HepG2 (cell line): ENCODE results near the gene OS9. TPM values are rescaled to one million over a fixed set of nuclear protein-coding genes. Genes with fewer than 3 reads are reported as not detected.

Source experiments
- CENPX ChIP-seq: sonication (generic); formaldehyde crosslinking; IDR thresholded peaks from 2 replicates; pipeline ENCODE4 v1.9.0; 2021; ENCODE audit warnings: mild to moderate bottlenecking, missing genetic modification reagents, moderate library complexity
- MTA1 ChIP-seq: sonication (generic); formaldehyde crosslinking; IDR thresholded peaks from 2 replicates; pipeline ENCODE4 v1.4.0; 2020; ENCODE audit warnings: missing genetic modification reagents, mild to moderate bottlenecking, borderline replicate concordance
- NR2C2 ChIP-seq: sonication (generic); formaldehyde crosslinking; IDR thresholded peaks from 2 replicates; pipeline ENCODE4 v1.4.0; 2020; ENCODE audit warnings: missing genetic modification reagents, mild to moderate bottlenecking, moderate library complexity, borderline replicate concordance
- RAD21 ChIP-seq: fragments of 450-650 bp; formaldehyde crosslinking; IDR thresholded peaks from 2 replicates; pipeline ENCODE4 v1.5.0; 2020; ENCODE audit warnings: mild to moderate bottlenecking
- TBX3 ChIP-seq: fragments of 450-650 bp; IDR thresholded peaks from 2 replicates; pipeline ENCODE4 v1.6.1; 2017; ENCODE audit warnings: antibody characterized with exemption, mild to moderate bottlenecking, inconsistent platforms, borderline replicate concordance
- TEAD2 ChIP-seq: sonication (generic); formaldehyde crosslinking; IDR thresholded peaks from 2 replicates; pipeline ENCODE4 v1.9.0; 2021; ENCODE audit warnings: missing genetic modification reagents
- ZBTB42 ChIP-seq: sonication (generic); formaldehyde crosslinking; IDR thresholded peaks from 2 replicates; pipeline ENCODE4 v1.5.0; 2020; ENCODE audit warnings: mild to moderate bottlenecking, missing genetic modification reagents
- ZNF775 ChIP-seq: sonication (generic); formaldehyde crosslinking; IDR thresholded peaks from 2 replicates; pipeline ENCODE4 v1.4.0; 2020; ENCODE audit warnings: missing genetic modification reagents, mild to moderate bottlenecking, moderate library complexity, borderline replicate concordance
- ZNF780A ChIP-seq: sonication (generic); formaldehyde crosslinking; IDR thresholded peaks from 2 replicates; pipeline ENCODE4 v1.8.0; 2022; ENCODE audit warnings: mild to moderate bottlenecking, missing genetic modification reagents, moderate library complexity
- ZNF792 ChIP-seq: IDR thresholded peaks from 2 replicates; pipeline ENCODE4 v1.6.1; 2016
- polyA plus RNA-seq, 8 experiments: library from polyadenylated mRNA; depleted of rRNA in 3 of 8; stranded (reverse) in 7 of 8; unstranded in 1 of 8; fragments of >200 nt; fragmentation: Illumina TruSeq in 4 of 8; extraction: Trizol in 4 of 8; gene quantifications; 2 replicates each; pipeline versions ENCODE4 v1.2.1 to v1.2.3, GENCODE V29; 2011 to 2016; ENCODE audit warnings: low read depth in 4 of 8, missing spikeins in 1 of 8, mixed read lengths in 1 of 8; ENCODE audit not compliant: insufficient read depth in 1 of 8
- total RNA-seq, 5 experiments: library from RNA; depleted of rRNA; stranded (reverse); fragments of >200 nt; fragmentation: Illumina TruSeq; extraction: Trizol; gene quantifications; 2 replicates each; pipeline ENCODE4 v1.2.3, GENCODE V29; 2016; ENCODE audit warnings: low read depth in 1 of 5
- TF ChIP-seq, protein P1 (sequence below), 2 experiments: fragments of 450-650 bp in 1 of 2; sonication (generic) in 1 of 2; formaldehyde crosslinking in 1 of 2; IDR thresholded peaks; 2 replicates each; pipeline versions ENCODE4 v1.6.1 to v1.8.0; 2016 to 2022; ENCODE audit warnings: antibody characterized with exemption in 1 of 2, mild to moderate bottlenecking in 1 of 2, missing genetic modification reagents in 1 of 2
- TF ChIP-seq, protein P2 (sequence below): sonication (generic); formaldehyde crosslinking; IDR thresholded peaks from 2 replicates; pipeline ENCODE4 v1.5.0; 2020; ENCODE audit warnings: mild to moderate bottlenecking, missing genetic modification reagents, borderline replicate concordance
- TF ChIP-seq, protein P3 (sequence below): sonication (generic); formaldehyde crosslinking; IDR thresholded peaks from 2 replicates; pipeline ENCODE4 v1.8.0; 2022; ENCODE audit warnings: missing genetic modification reagents, low read depth, mild to moderate bottlenecking, borderline replicate concordance

The OS9 gene
- total and polyA plus RNA-seq, 2 of the 13 experiments (the other 11 are each of a cell fraction or from before 2014, with no cell fraction given), result 156 to 206 TPM

DNA sequence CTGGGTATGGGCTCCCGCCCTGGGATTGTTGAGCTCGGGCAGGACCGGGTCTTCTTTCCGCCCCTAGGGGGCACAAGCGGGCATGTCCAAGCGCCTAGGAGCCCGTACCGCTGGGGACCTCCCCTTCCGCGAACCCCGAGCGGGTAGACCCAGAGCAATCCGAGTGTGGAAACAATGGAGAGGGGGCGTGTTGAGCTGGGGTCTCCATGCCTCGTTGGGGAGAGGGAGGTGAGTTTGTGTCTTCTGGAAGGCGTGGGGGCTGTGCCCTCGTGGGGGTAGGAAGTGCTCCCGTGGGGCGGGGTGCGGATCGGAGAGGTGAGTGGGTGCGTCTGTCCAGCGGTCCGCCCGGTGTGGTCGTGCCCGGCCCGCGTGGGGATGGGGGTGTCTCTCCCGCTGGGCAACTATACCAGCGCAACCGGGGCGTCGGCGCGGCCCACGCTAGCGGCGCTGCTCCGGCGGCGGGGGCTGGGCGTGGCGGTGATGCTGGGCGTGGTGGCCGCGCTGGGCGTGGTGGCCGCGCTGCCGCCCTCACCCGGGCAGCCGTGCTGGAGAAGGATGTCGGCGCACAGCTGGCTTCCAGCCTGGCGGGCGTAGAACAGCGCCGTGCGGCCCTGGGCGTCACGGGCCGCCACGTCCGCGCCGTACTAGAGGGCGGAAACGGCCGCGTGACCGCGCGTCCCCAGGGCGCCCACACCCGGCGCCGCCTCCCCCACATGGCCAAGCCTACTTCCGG, 32.4 kb downstream of the OS9 start (continued):
- TF ChIP-seq MTA1 (no peak), TEAD2 (CRISPR knock-in tag) (no peak), NR2C2 (no peak), ZNF775 (CRISPR knock-in tag) (no peak), CENPX (CRISPR knock-in tag) (no peak), ZNF780A (no peak), ZBTB42 (CRISPR knock-in tag) (no peak), TBX3 (no peak), RAD21 (CRISPR knock-in tag) (peak; percentile 67), ZNF792 (no peak; the same call in 1 of the 2 replicates)
- TF ChIP-seq, protein P1, sequence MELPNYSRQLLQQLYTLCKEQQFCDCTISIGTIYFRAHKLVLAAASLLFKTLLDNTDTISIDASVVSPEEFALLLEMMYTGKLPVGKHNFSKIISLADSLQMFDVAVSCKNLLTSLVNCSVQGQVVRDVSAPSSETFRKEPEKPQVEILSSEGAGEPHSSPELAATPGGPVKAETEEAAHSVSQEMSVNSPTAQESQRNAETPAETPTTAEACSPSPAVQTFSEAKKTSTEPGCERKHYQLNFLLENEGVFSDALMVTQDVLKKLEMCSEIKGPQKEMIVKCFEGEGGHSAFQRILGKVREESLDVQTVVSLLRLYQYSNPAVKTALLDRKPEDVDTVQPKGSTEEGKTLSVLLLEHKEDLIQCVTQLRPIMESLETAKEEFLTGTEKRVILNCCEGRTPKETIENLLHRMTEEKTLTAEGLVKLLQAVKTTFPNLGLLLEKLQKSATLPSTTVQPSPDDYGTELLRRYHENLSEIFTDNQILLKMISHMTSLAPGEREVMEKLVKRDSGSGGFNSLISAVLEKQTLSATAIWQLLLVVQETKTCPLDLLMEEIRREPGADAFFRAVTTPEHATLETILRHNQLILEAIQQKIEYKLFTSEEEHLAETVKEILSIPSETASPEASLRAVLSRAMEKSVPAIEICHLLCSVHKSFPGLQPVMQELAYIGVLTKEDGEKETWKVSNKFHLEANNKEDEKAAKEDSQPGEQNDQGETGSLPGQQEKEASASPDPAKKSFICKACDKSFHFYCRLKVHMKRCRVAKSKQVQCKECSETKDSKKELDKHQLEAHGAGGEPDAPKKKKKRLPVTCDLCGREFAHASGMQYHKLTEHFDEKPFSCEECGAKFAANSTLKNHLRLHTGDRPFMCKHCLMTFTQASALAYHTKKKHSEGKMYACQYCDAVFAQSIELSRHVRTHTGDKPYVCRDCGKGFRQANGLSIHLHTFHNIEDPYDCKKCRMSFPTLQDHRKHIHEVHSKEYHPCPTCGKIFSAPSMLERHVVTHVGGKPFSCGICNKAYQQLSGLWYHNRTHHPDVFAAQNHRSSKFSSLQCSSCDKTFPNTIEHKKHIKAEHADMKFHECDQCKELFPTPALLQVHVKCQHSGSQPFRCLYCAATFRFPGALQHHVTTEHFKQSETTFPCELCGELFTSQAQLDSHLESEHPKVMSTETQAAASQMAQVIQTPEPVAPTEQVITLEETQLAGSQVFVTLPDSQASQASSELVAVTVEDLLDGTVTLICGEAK (IDR thresholded peaks at IDR 0.05), result no peak
- TF ChIP-seq, protein P1 (CRISPR knock-in tag; IDR thresholded peaks at IDR 0.05), result no peak
- TF ChIP-seq, protein P2, sequence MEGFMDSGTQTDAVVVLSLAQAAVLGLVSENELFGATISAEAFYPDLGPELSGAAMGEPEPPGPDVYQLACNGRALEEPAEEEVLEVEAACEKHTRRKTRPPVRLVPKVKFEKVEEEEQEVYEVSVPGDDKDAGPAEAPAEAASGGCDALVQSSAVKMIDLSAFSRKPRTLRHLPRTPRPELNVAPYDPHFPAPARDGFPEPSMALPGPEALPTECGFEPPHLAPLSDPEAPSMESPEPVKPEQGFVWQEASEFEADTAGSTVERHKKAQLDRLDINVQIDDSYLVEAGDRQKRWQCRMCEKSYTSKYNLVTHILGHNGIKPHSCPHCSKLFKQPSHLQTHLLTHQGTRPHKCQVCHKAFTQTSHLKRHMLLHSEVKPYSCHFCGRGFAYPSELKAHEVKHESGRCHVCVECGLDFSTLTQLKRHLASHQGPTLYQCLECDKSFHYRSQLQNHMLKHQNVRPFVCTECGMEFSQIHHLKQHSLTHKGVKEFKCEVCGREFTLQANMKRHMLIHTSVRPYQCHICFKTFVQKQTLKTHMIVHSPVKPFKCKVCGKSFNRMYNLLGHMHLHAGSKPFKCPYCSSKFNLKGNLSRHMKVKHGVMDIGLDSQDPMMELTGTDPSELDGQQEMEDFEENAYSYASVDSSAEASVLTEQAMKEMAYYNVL (CRISPR knock-in tag), result no peak
- TF ChIP-seq, protein P3, sequence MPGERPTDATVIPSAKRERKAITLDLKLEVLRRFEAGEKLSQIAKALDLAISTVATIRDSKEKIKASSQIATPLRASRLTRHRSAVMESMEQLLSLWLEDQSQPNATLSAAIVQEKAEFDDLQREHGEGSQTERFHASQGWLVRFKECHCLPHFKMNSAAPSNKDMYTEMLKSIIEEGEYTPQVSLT, result no peak
